GM12892 (cell line): ENCODE data around the gene SPOCK2.

ENCODE experiments used
- POLR2A ChIP-seq: IDR thresholded peaks from 2 replicates; pipeline ENCODE4 v1.6.1; 2011; ENCODE audit warnings: low read depth, low read length, control low read depth
- POLR2AphosphoS5 ChIP-seq: IDR thresholded peaks from 2 replicates; pipeline ENCODE4 v1.6.1; 2011; ENCODE audit warnings: low read depth, low read length, control low read depth
- TAF1 ChIP-seq: IDR thresholded peaks from 2 replicates; pipeline ENCODE4 v1.6.1; 2011; ENCODE audit warnings: low read depth, mild to moderate bottlenecking, control low read depth, low read length, borderline replicate concordance

DNA sequence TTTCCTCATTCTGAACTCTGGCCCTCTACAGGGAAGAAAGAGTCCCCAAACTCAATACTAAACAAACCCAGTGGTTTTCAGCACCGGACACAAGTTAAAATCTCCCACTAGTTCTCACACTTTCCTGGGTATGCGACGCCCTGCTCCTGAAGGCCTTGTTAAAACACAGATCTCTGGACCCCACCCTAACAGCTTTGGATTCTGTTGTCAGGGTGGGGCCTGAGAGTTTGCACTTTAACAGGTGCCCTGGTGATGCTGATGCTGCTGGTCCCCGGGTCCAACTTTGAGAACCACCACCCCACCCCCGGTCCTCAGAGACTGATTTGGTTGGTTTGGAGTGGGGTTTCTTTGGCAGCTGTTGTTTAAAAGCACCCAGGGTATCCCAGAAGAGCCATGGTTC is 62.5 kb downstream of the SPOCK2 start:
- TF ChIP-seq POLR2AphosphoS5 (no peak), POLR2A (no peak), TAF1 (no peak)
